Cardiac muscle cell (in vitro differentiated cells and primary cell): ENCODE measurements around the gene FAM78A. TPM values are rescaled to one million over a fixed set of nuclear protein-coding genes. Genes with fewer than 3 reads are reported as not detected.

Experiments used
- DNase-seq, 2 donors: peaks; one replicate each; pipeline versions ENCODE4 v3.0.0 to v3.0.0-alpha.2; 2010 to 2017; ENCODE audit warnings: low read depth in 1 of 2, low spot score in 1 of 2
- H3K27ac ChIP-seq: fragments of 200-600 bp; sonication (generic); 2 replicates; pipeline ENCODE4 v1.5.1; 2016
- H3K27me3 ChIP-seq: fragments of 200-600 bp; sonication (generic); 2 replicates; pipeline ENCODE4 v1.6.0; 2016; ENCODE audit warnings: control low read depth
- H3K36me3 ChIP-seq: fragments of 200-600 bp; sonication (generic); 2 replicates; pipeline ENCODE4 v1.5.1; 2016; ENCODE audit warnings: control low read depth
- H3K4me1 ChIP-seq: fragments of 200-600 bp; sonication (generic); 2 replicates; pipeline ENCODE4 v1.8.1; 2017; ENCODE audit warnings: low read depth, mild to moderate bottlenecking, mixed run types
- H3K4me3 ChIP-seq: fragments of 200-600 bp; sonication (generic); 2 replicates; pipeline ENCODE4 v1.5.1; 2016; ENCODE audit warnings: mild to moderate bottlenecking
- H3K9me3 ChIP-seq: fragments of 200-600 bp; sonication (generic); 2 replicates; pipeline ENCODE4 v1.5.1; 2017; ENCODE audit warnings: low read depth, mild to moderate bottlenecking, control low read depth
- polyA plus RNA-seq: library from polyadenylated mRNA; unstranded; fragments of >200 nt; fragmentation: Nextera tagmentation; extraction: Ambion mirVana; gene quantifications from 2 replicates; pipeline ENCODE4 v1.2.1, GENCODE V29; 2016
- total RNA-seq: library from RNA; depleted of rRNA; stranded (reverse); fragments of >200 nt; gene quantifications from 2 replicates; pipeline ENCODE4 v1.2.3, GENCODE V29; 2016
- TF ChIP-seq, protein P1 (sequence below): IDR thresholded peaks from 2 replicates; pipeline ENCODE4 v1.5.1; 2012; ENCODE audit warnings: low read depth, mild to moderate bottlenecking, low read length

Gene FAM78A
- total and polyA plus RNA-seq, 2 experiments from 2014 or later, result 21.5 to 42.6 TPM

DNA sequence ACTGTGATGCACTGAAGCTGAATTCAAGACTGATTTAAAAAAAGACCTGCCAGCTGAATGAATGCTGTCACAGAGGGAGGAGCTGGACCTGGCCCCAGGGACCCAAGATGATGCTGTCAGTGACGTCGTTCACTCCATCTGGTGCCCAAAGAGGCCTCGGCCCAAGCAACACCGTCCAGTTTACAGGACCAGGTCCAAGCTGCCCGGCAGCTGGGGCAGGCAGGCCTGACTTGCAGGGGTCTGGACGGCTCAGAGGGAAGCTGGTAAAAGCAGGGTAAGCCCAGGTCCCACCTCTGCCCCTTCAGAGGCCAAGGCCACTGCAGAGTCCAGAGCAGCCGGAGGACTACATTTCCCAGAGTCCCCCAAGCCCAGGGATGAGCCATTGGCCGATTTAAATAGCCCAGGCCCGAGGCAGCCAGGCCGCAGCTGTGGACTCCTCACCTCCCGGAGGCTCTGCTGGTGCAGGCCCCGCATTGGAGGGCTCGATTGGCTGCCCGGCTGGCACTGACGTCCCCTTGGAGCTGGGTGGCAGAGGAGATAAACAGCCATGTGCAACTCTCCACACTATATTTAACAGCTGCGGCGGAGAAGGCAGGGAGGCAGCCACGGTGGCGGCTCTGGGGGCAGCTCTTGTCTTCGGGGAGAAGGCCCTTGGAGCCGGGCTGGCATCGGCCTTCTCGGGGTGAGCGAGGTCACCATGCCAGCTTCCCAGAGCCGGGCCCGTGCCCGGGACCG, 13.2 kb upstream of the FAM78A start, which contains the start of gene PLPP7:
PLPP7 (plus strand) TSS at position 423 of the 735 bp plus-strand sequence; CDS start at position 698, 275 bp downstream.
- Histone ChIP-seq H3K4me3 (peak within 1 kb of the TSS; percentile 8), H3K36me3 (no peaks in the 10 kb centered on the region), H3K27me3 (no peaks in the 10 kb centered on the region), H3K9me3 (no peaks in the 10 kb centered on the region), H3K27ac (peak within 1 kb of the TSS; percentile 77), H3K4me1 (peaks cover 33% of the 10 kb centered on the region)
- TF ChIP-seq, protein P1, sequence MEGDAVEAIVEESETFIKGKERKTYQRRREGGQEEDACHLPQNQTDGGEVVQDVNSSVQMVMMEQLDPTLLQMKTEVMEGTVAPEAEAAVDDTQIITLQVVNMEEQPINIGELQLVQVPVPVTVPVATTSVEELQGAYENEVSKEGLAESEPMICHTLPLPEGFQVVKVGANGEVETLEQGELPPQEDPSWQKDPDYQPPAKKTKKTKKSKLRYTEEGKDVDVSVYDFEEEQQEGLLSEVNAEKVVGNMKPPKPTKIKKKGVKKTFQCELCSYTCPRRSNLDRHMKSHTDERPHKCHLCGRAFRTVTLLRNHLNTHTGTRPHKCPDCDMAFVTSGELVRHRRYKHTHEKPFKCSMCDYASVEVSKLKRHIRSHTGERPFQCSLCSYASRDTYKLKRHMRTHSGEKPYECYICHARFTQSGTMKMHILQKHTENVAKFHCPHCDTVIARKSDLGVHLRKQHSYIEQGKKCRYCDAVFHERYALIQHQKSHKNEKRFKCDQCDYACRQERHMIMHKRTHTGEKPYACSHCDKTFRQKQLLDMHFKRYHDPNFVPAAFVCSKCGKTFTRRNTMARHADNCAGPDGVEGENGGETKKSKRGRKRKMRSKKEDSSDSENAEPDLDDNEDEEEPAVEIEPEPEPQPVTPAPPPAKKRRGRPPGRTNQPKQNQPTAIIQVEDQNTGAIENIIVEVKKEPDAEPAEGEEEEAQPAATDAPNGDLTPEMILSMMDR, result no peak
- peak; percentile 76 to 80 for DNase-seq

DNA sequence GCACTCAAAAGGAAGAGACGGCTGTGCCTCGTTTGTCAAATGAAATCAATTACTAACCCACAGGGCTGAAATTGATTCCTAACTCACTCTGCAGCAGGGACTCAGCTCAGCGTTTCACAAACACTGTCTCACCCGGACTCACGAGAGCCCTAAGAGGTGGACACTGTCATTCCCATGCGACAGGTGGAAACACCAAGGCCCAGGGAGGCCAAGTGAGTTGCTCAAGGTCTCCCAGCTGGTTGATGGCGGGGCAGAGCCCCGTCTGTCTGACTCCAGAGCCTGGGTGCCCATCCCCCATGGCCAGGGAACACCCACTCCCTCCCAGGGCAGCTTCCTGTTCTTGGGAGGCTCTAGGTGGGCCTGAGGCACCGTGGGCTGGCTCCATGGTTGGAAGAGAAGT, 11.9 kb upstream of the FAM78A start:
- TF ChIP-seq, protein P1, result no peak
- Histone ChIP-seq H3K4me1 (peaks cover 37% of the 10 kb centered on the region), H3K27ac (peak overlapping the region; percentile 77), H3K27me3 (no peaks in the 10 kb centered on the region), H3K36me3 (no peaks in the 10 kb centered on the region), H3K9me3 (no peaks in the 10 kb centered on the region), H3K4me3 (no peak overlapping the region)
- DNase-seq, result no peak

DNA sequence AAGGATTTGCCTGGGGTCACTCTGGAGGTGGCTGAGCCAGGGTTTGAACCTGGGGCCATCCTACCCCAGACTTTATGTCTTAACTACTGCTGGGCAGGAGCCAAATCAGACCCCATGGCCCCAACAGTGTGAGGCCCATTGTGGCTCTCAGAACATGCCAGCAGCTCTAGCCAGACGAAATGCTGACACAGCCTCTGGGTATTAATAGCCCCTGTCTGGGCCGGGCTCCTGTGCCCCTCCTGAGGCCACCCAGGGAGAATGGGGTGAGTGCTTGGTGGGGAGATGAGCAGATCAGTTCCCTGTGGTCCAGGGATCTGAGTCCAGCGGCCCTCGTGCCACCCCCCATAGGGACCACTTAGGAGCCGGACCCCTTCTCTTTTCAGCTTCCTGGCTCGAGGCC, 11.0 kb upstream of the FAM78A start:
- TF ChIP-seq, protein P1, result no peak
- Histone ChIP-seq H3K36me3 (no peaks in the 10 kb centered on the region), H3K4me3 (no peak overlapping the region), H3K27me3 (no peaks in the 10 kb centered on the region), H3K4me1 (peaks cover 41% of the 10 kb centered on the region), H3K9me3 (no peaks in the 10 kb centered on the region), H3K27ac (peak overlapping the region; percentile 77)
- DNase-seq, result peak in 1 of 2 donors; percentile 42

DNA sequence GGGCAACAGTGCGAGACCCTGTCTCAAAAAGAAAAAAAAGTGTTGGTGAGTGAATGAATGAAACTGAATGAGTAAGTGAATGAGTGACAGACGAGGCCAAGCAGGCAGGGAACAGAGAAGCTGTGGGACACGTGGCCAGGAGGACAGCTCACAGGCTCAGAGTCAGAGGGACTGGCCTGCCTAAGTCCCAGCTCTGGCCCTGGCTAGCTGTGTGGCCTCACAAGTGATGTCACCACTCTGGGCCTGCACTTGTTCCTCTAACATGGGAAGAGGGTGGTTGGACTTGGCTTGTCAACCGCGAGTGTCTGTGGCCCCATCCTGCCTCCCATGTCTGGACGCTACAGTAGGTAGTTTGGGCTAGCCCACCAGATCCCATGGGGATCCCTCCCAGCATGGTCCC, 8.5 kb upstream of the FAM78A start:
- no peaks in the 10 kb centered on the region for H3K36me3 ChIP-seq
- no peaks in the 10 kb centered on the region for H3K27me3 ChIP-seq
- H3K27ac ChIP-seq, result no peak overlapping the region
- TF ChIP-seq, protein P1, result no peak
- no peaks in the 10 kb centered on the region for H3K9me3 ChIP-seq
- H3K4me3 ChIP-seq, result no peak overlapping the region
- DNase-seq, result no peak
- H3K4me1 ChIP-seq, result peaks cover 29% of the 10 kb centered on the region

DNA sequence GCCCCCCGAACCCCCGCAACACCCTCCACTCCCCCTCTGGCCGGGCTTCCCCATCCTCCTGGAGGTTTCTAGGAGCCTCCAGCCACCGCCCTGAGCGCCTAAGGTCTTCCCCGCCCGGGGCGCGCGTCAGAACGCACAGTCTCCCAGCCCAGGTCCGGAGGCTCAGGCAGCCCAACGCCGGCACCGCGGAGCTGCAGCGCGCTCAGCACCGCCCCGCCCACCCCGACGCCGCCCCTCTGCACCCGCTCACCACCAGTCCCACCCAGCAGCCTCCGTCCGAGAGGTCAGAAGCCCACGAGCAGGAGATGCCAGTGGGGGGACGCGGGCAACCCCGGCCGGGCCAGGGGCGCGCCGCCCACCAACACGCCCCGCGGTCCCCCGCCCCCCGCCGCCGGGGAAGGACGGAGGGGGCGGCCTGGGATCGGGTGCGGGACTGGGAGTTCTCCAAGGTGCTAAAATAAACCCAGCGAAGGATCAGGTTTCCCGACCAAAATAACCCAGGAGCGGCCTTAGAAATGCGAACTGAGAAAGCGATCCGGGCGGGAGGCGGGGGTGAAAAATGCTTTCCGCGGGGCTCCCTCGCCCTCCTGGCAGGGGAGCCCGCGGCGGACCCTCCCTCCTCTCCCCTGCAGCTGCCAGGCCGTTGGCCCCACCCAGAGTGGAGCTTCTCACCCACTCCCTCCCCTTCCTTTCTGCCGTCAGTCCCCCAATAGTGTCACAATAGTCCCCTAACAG, 6.5 kb upstream of the FAM78A start:
- peak overlapping the region; percentile 31 for H3K27ac ChIP-seq

More for the DNA sequence above, 6.5 kb upstream of the FAM78A start:
- no peaks in the 10 kb centered on the region for H3K27me3 ChIP-seq
- H3K4me1 ChIP-seq, result peaks cover 35% of the 10 kb centered on the region
- TF ChIP-seq, protein P1, result no peak
- no peaks in the 10 kb centered on the region for H3K36me3 ChIP-seq
- H3K9me3 ChIP-seq, result no peaks in the 10 kb centered on the region
- DNase-seq, result peak; percentile 30 to 92
- H3K4me3 ChIP-seq, result peak overlapping the region; percentile 29
